ENCODE data around the gene SPG21.

SPG21 gene

DNA sequence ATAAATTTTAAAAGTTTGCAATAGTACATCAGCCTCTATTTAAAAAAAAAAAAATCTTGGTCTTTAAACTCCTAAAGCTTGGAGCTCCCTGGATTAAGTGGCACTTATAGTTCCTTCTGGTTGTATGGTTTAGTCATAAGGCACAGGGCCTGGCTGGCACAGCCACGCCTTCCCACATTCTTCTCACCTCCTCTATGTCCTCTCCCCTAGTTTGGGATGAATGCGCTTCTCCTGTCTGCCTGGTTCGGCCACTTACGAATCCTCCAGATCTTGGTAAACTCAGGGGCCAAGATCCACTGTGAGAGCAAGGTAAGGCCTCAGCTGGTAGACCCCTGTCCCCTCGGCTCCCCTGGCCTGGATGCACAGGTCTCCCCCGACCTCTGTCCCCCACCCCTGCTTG, 68.0 kb downstream of the SPG21 start:
- H2AK5ac ChIP-seq (ENCODE audit: low read length, severe bottlenecking) = no peak overlapping the region
- no peak overlapping the region for H2BK120ac ChIP-seq (ENCODE audit: low read depth, low read length)
- no peak overlapping the region for H3K4ac ChIP-seq (ENCODE audit: low read depth in 1 of 2, low read length in 2 of 2)
- no peak overlapping the region for H3K9ac ChIP-seq (ENCODE audit: low read length)
- no peak overlapping the region for H2BK15ac ChIP-seq (ENCODE audit: low read depth, poor library complexity, severe bottlenecking)
- H3K4me2 ChIP-seq (ENCODE audit: low read length, poor library complexity, severe bottlenecking) = no peak overlapping the region
- no peaks in the 10 kb centered on the region for H3K36me3 ChIP-seq (ENCODE audit: control insufficient read depth in 1 of 2, insufficient read depth in 2 of 2, low read depth in 1 of 2, low read length in 2 of 2)
- peaks cover 8% of the 10 kb centered on the region for H3K4me1 ChIP-seq (ENCODE audit: control insufficient read depth, insufficient read depth, low read depth, low read length)
- WGBS = 89% methylated on average over 6 of the region's 6 CpGs
- DNase-seq = no peak
- H2BK5ac ChIP-seq (ENCODE audit: low read depth, low read length, poor library complexity, severe bottlenecking) = no peak overlapping the region
- no peak overlapping the region for H4K8ac ChIP-seq (ENCODE audit: low read length)
- H3K79me1 ChIP-seq (replicated peaks; ENCODE audit: low read length, poor library complexity, severe bottlenecking) = no peaks in the 10 kb centered on the region
- H3K18ac ChIP-seq (ENCODE audit: low read depth in 1 of 2, low read length in 2 of 2) = no peak overlapping the region
- no peak overlapping the region for H2AFZ ChIP-seq (ENCODE audit: low read depth, low read length)
- no peak overlapping the region for H4K91ac ChIP-seq (ENCODE audit: low read length)
- H3K27ac ChIP-seq (ENCODE audit: low read length, poor library complexity, severe bottlenecking) = no peak overlapping the region
- no peaks in the 10 kb centered on the region for H3K9me3 ChIP-seq (ENCODE audit: control insufficient read depth, low read length)
- H2BK12ac ChIP-seq (ENCODE audit: low read length in 2 of 2) = no peak overlapping the region
- no peaks in the 10 kb centered on the region for H3K27me3 ChIP-seq (ENCODE audit: control insufficient read depth in 1 of 2, insufficient read depth in 1 of 2, low read length in 2 of 2)
- no peak overlapping the region for H3K4me3 ChIP-seq (ENCODE audit: insufficient read depth in 1 of 2, low read depth in 1 of 2, low read length in 2 of 2)
- H3K14ac ChIP-seq (ENCODE audit: low read length in 2 of 2) = peak overlapping the region in 1 of 2 experiments; percentile 68
- no peak overlapping the region for H3K23ac ChIP-seq (ENCODE audit: low read length in 2 of 2)

DNA sequence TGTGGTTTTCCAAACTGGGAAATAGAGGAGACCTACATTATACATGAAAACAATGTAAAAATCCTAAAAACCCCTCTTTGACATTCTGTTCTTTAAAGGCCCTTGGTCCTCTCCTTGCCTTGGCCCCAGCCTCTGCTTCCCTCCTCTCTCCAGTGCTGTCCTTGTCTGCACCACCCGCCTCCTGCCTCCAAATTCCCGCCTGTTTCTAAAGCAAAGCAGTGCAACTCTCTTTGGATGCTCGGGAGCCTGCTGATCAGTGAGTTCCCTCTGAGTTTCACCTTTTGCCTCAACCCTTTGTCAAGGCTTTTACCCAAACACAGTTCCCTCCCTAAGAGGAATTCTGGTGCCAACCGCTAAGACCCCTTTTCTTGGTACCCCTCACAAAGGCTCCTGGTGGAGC, 70.0 kb downstream of the SPG21 start:
- Histone ChIP-seq H3K27ac (ENCODE audit: low read length, poor library complexity, severe bottlenecking) (no peak overlapping the region), H3K14ac (ENCODE audit: low read length in 2 of 2) (no peak overlapping the region), H3K4me3 (ENCODE audit: insufficient read depth in 1 of 2, low read depth in 1 of 2, low read length in 2 of 2) (no peak overlapping the region), H2AFZ (ENCODE audit: low read depth, low read length) (no peak overlapping the region), H2BK15ac (ENCODE audit: low read depth, poor library complexity, severe bottlenecking) (no peak overlapping the region), H2BK5ac (ENCODE audit: low read depth, low read length, poor library complexity, severe bottlenecking) (no peak overlapping the region), H3K27me3 (ENCODE audit: control insufficient read depth in 1 of 2, insufficient read depth in 1 of 2, low read length in 2 of 2) (no peaks in the 10 kb centered on the region), H4K8ac (ENCODE audit: low read length) (no peak overlapping the region), H4K91ac (ENCODE audit: low read length) (no peak overlapping the region), H3K4me2 (ENCODE audit: low read length, poor library complexity, severe bottlenecking) (no peak overlapping the region), H3K9me3 (ENCODE audit: control insufficient read depth, low read length) (no peaks in the 10 kb centered on the region), H3K79me1 (replicated peaks; ENCODE audit: low read length, poor library complexity, severe bottlenecking) (no peaks in the 10 kb centered on the region), H3K4me1 (ENCODE audit: control insufficient read depth, insufficient read depth, low read depth, low read length) (peaks cover 8% of the 10 kb centered on the region), H2AK5ac (ENCODE audit: low read length, severe bottlenecking) (no peak overlapping the region), H3K18ac (ENCODE audit: low read depth in 1 of 2, low read length in 2 of 2) (no peak overlapping the region), H3K9ac (ENCODE audit: low read length) (no peak overlapping the region), H2BK120ac (ENCODE audit: low read depth, low read length) (no peak overlapping the region), H3K23ac (ENCODE audit: low read length in 2 of 2) (no peak overlapping the region), H3K36me3 (ENCODE audit: control insufficient read depth in 1 of 2, insufficient read depth in 2 of 2, low read depth in 1 of 2, low read length in 2 of 2) (no peaks in the 10 kb centered on the region), H2BK12ac (ENCODE audit: low read length in 2 of 2) (no peak overlapping the region), H3K4ac (ENCODE audit: low read depth in 1 of 2, low read length in 2 of 2) (no peak overlapping the region)
- WGBS = 93% methylated on average over 4 of the region's 4 CpGs
- DNase-seq = no peak

DNA sequence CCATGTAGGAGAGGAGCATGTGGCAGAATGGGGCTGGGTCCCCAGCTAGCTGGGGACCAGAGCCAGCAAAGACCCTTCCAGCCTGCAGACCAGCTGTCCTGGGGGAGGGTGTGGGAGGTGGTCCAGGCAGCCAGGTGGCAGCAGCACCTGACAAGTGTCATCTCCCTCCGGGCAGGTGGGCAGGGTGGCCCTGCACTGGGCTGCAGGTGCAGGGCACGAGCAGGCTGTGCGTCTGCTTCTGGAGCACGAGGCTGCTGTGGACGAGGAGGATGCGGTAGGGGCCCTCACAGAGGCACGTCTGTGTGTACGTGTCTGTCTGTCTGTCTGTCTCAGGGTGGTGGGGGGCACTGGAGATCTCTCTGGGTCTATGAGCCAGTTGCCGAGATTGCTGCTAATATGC, 72.5 kb downstream of the SPG21 start:
- H4K91ac ChIP-seq (ENCODE audit: low read length) = no peak overlapping the region
- H3K9me3 ChIP-seq (ENCODE audit: control insufficient read depth, low read length) = no peaks in the 10 kb centered on the region
- 88% methylated on average over 9 of the region's 9 CpGs for WGBS
- no peak overlapping the region for H2AK5ac ChIP-seq (ENCODE audit: low read length, severe bottlenecking)
- no peak overlapping the region for H2BK12ac ChIP-seq (ENCODE audit: low read length in 2 of 2)
- H3K23ac ChIP-seq (ENCODE audit: low read length in 2 of 2) = no peak overlapping the region
- H3K27ac ChIP-seq (ENCODE audit: low read length, poor library complexity, severe bottlenecking) = no peak overlapping the region
- H4K8ac ChIP-seq (ENCODE audit: low read length) = no peak overlapping the region
- no peaks in the 10 kb centered on the region for H3K27me3 ChIP-seq (ENCODE audit: control insufficient read depth in 1 of 2, insufficient read depth in 1 of 2, low read length in 2 of 2)
- peaks cover 8% of the 10 kb centered on the region for H3K4me1 ChIP-seq (ENCODE audit: control insufficient read depth, insufficient read depth, low read depth, low read length)
- no peak overlapping the region for H3K4ac ChIP-seq (ENCODE audit: low read depth in 1 of 2, low read length in 2 of 2)
- H3K4me3 ChIP-seq (ENCODE audit: insufficient read depth in 1 of 2, low read depth in 1 of 2, low read length in 2 of 2) = no peak overlapping the region
- H2BK15ac ChIP-seq (ENCODE audit: low read depth, poor library complexity, severe bottlenecking) = no peak overlapping the region
- no peak overlapping the region for H2AFZ ChIP-seq (ENCODE audit: low read depth, low read length)
- H3K79me1 ChIP-seq (replicated peaks; ENCODE audit: low read length, poor library complexity, severe bottlenecking) = no peaks in the 10 kb centered on the region
- H2BK120ac ChIP-seq (ENCODE audit: low read depth, low read length) = no peak overlapping the region
- H3K14ac ChIP-seq (ENCODE audit: low read length in 2 of 2) = no peak overlapping the region
- H2BK5ac ChIP-seq (ENCODE audit: low read depth, low read length, poor library complexity, severe bottlenecking) = no peak overlapping the region
- DNase-seq = no peak
- H3K18ac ChIP-seq (ENCODE audit: low read depth in 1 of 2, low read length in 2 of 2) = no peak overlapping the region
- no peaks in the 10 kb centered on the region for H3K36me3 ChIP-seq (ENCODE audit: control insufficient read depth in 1 of 2, insufficient read depth in 2 of 2, low read depth in 1 of 2, low read length in 2 of 2)
- no peak overlapping the region for H3K4me2 ChIP-seq (ENCODE audit: low read length, poor library complexity, severe bottlenecking)
- no peak overlapping the region for H3K9ac ChIP-seq (ENCODE audit: low read length)

DNA sequence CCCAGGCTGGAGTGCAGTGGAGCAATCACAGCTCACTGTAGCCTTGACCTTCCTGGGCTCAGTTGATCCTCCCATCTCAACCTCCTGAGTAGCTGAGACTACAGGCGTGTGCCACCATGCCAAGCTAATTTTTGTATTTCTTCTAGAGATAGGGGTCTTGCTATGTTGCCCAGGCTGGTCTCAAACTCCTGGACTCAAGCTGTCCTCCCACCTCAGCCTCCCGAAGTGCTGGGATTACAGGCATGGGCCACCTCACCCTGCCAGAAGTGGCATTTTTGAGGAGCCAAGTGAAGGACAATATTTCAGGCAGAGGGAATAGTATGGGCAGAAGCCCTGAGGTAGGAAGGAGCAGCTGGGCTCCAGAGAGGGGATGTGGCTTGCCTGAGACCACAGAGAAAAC, 73.3 kb downstream of the SPG21 start:
- Histone ChIP-seq H3K36me3 (ENCODE audit: control insufficient read depth in 1 of 2, insufficient read depth in 2 of 2, low read depth in 1 of 2, low read length in 2 of 2) (no peaks in the 10 kb centered on the region), H3K4me2 (ENCODE audit: low read length, poor library complexity, severe bottlenecking) (no peak overlapping the region), H2AK5ac (ENCODE audit: low read length, severe bottlenecking) (no peak overlapping the region), H3K4me1 (ENCODE audit: control insufficient read depth, insufficient read depth, low read depth, low read length) (peaks cover 14% of the 10 kb centered on the region), H3K79me1 (replicated peaks; ENCODE audit: low read length, poor library complexity, severe bottlenecking) (no peaks in the 10 kb centered on the region), H4K8ac (ENCODE audit: low read length) (no peak overlapping the region), H2BK12ac (ENCODE audit: low read length in 2 of 2) (no peak overlapping the region), H3K27ac (ENCODE audit: low read length, poor library complexity, severe bottlenecking) (no peak overlapping the region), H2AFZ (ENCODE audit: low read depth, low read length) (no peak overlapping the region), H2BK5ac (ENCODE audit: low read depth, low read length, poor library complexity, severe bottlenecking) (no peak overlapping the region), H3K9me3 (ENCODE audit: control insufficient read depth, low read length) (no peaks in the 10 kb centered on the region), H2BK15ac (ENCODE audit: low read depth, poor library complexity, severe bottlenecking) (no peak overlapping the region), H4K91ac (ENCODE audit: low read length) (no peak overlapping the region), H3K9ac (ENCODE audit: low read length) (no peak overlapping the region), H3K23ac (ENCODE audit: low read length in 2 of 2) (no peak overlapping the region), H3K4ac (ENCODE audit: low read depth in 1 of 2, low read length in 2 of 2) (no peak overlapping the region), H3K27me3 (ENCODE audit: control insufficient read depth in 1 of 2, insufficient read depth in 1 of 2, low read length in 2 of 2) (no peaks in the 10 kb centered on the region), H3K14ac (ENCODE audit: low read length in 2 of 2) (no peak overlapping the region), H2BK120ac (ENCODE audit: low read depth, low read length) (no peak overlapping the region), H3K4me3 (ENCODE audit: insufficient read depth in 1 of 2, low read depth in 1 of 2, low read length in 2 of 2) (no peak overlapping the region), H3K18ac (ENCODE audit: low read depth in 1 of 2, low read length in 2 of 2) (no peak overlapping the region)
- 92% methylated on average over 1 of the region's 2 CpGs for WGBS
- no peak for DNase-seq
